ENCODE results near the gene CX3CR1. TPM values are rescaled to one million over a fixed set of nuclear protein-coding genes. Genes with fewer than 3 reads are reported as not detected.
A peak's percentile ranks its signal among the peaks of the same experiment; 100 is the strongest.

Gene CX3CR1
- total and polyA plus RNA-seq, 10 of the 15 experiments (the other 5 are each of a cell fraction or from before 2014, with no cell fraction given): 0.05 to 0.53 (median 0.15) TPM

GRCh38 chr3:39327053-39327745 is 47.4 kb upstream of the CX3CR1 start:
- no TSS peak for BruUV-seq (replicated peaks)
- no peak overlapping the region for H3K9ac ChIP-seq (ENCODE audit: control insufficient read depth, insufficient read depth, low read length)
- peaks cover 23% of the 10 kb centered on the region for H3K4me1 ChIP-seq (ENCODE audit: control insufficient read depth, insufficient read depth, low read length)
- TF ChIP-seq MEF2B (IDR thresholded peaks at IDR 0.05; ENCODE audit: partially characterized antibody, poor library complexity, severe bottlenecking) (no peak), ZNF24 (IDR thresholded peaks at IDR 0.05) (no peak), CHD1 (IDR thresholded peaks at IDR 0.05; ENCODE audit: low read depth, low read length) (no peak), GATAD2B (conservative IDR thresholded peaks at IDR 0.05; ENCODE audit: low read depth) (no peak), TARDBP (IDR thresholded peaks at IDR 0.05; ENCODE audit: borderline replicate concordance) (no peak), IRF4 (IDR thresholded peaks at IDR 0.05; ENCODE audit: low read depth, low read length) (no peak), TCF3 (IDR thresholded peaks at IDR 0.05; ENCODE audit: borderline replicate concordance, insufficient read depth, low read depth, low read length) (no peak), ASH2L (IDR thresholded peaks at IDR 0.05; ENCODE audit: borderline replicate concordance, low read depth) (no peak), PAX8 (IDR thresholded peaks at IDR 0.05) (no peak), SIX5 (IDR thresholded peaks at IDR 0.05; ENCODE audit: low read depth, low read length, severe bottlenecking) (no peak), STAT3 (IDR thresholded peaks at IDR 0.05; ENCODE audit: low read depth, low read length) (no peak), BACH1 (IDR thresholded peaks at IDR 0.05; ENCODE audit: borderline replicate concordance) (no peak), ZNF592 (IDR thresholded peaks at IDR 0.05) (no peak), TCF7 (IDR thresholded peaks at IDR 0.05; ENCODE audit: borderline replicate concordance) (no peak), TAF1 (IDR thresholded peaks at IDR 0.05; ENCODE audit: borderline replicate concordance, low read depth, low read length) (no peak), HDAC6 (IDR thresholded peaks at IDR 0.05; ENCODE audit: unreplicated experiment) (no peak), NFXL1 (IDR thresholded peaks at IDR 0.05; ENCODE audit: borderline replicate concordance) (no peak), KAT2A (conservative IDR thresholded peaks at IDR 0.05; ENCODE audit: control insufficient read depth, low read depth, low read length) (no peak)
- TF ChIP-seq, protein P1, sequence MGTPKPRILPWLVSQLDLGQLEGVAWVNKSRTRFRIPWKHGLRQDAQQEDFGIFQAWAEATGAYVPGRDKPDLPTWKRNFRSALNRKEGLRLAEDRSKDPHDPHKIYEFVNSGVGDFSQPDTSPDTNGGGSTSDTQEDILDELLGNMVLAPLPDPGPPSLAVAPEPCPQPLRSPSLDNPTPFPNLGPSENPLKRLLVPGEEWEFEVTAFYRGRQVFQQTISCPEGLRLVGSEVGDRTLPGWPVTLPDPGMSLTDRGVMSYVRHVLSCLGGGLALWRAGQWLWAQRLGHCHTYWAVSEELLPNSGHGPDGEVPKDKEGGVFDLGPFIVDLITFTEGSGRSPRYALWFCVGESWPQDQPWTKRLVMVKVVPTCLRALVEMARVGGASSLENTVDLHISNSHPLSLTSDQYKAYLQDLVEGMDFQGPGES (IDR thresholded peaks at IDR 0.05): no peak
- H4K20me1 ChIP-seq (ENCODE audit: control insufficient read depth, insufficient read depth): no peaks in the 10 kb centered on the region
- H3K36me3 ChIP-seq (ENCODE audit: control insufficient read depth in 2 of 2, insufficient read depth in 2 of 2, low read length in 1 of 2): no peaks in the 10 kb centered on the region
- H3K9me3 ChIP-seq (replicated peaks; ENCODE audit: control insufficient read depth, insufficient read depth, low read length): no peaks in the 10 kb centered on the region
- no peak for FAIRE-seq
- ChIA-PET POLR2A (interaction anchor here (1.6 to 3.4 kb wide), 2 partner anchors 19 to 32 kb away, joined by 11 read pairs; no protein-coding TSS in a partner anchor), RAD21 (ENCODE audit: unreplicated experiment) (interaction anchor here (0.6 to 2.5 kb wide), 6 partner anchors 20 to 81 kb away, joined by 3 to 19 read pairs (median 6); no protein-coding TSS in a partner anchor), CTCF (interaction anchor here (0.9 to 6.2 kb wide), 5 partner anchors 19 to 51 kb away, joined by 3 to 43 read pairs (median 5); no protein-coding TSS in a partner anchor), SMC1A (ENCODE audit: uncharacterized antibody, unreplicated experiment) (interaction anchor here (0.7 to 5.4 kb wide), 6 partner anchors 20 to 148 kb away, joined by 3 to 34 read pairs (median 10); no protein-coding TSS in a partner anchor)
- peak overlapping the region; percentile 61 for H3K4me2 ChIP-seq (ENCODE audit: control insufficient read depth, insufficient read depth)
- WGBS (ENCODE audit: insufficient coverage, insufficient replicate concordance, low lambda C conversion rate, missing lambda C conversion rate): 72% methylated on average over 4 of the region's 4 CpGs
- intact Hi-C loops (cut with micrococcal nuclease; ENCODE audit: unreplicated experiment): no loop called here
- H3K27me3 ChIP-seq (replicated peaks in 1 of 2; ENCODE audit: control insufficient read depth in 2 of 2, insufficient read depth in 2 of 2, low read length in 1 of 2): no peaks in the 10 kb centered on the region
- no peaks in the 10 kb centered on the region for H3K79me2 ChIP-seq (ENCODE audit: control insufficient read depth, insufficient read depth, low read length)
- no peak for DNase-seq (ENCODE audit: low read depth, low spot score)
- peak overlapping the region; percentile 84 for H3K27ac ChIP-seq (ENCODE audit: control insufficient read depth, insufficient read depth)
- peak overlapping the region; percentile 66 for H2AFZ ChIP-seq (ENCODE audit: control insufficient read depth, low read depth, low read length)
- no peak overlapping the region for H3K4me3 ChIP-seq
- ATAC-seq: peak; percentile 15
- in situ Hi-C loops (cut with MboI): no loop called here
